Fibroblast of villous mesenchyme (primary cell): ENCODE measurements around the gene PRDM15. TPM values are rescaled to one million over a fixed set of nuclear protein-coding genes. Genes with fewer than 3 reads are reported as not detected.

Experiments
- DNase-seq: peaks from one replicate; pipeline ENCODE4 v3.0.0-alpha.2; 2010; ENCODE audit warnings: low read depth
- H3K4me3 ChIP-seq: 2 replicates; pipeline ENCODE4 v1.5.1; 2011; ENCODE audit warnings: low read depth, mild to moderate bottlenecking, low read length
- CTCF ChIP-seq: IDR thresholded peaks from 2 replicates; pipeline ENCODE4 v1.5.1; 2012; ENCODE audit warnings: low read depth, mild to moderate bottlenecking, low read length; ENCODE audit not compliant: insufficient read depth
- total RNA-seq: library from RNA; depleted of rRNA; stranded (reverse); fragments of >200 nt; gene quantifications from 2 replicates; pipeline ENCODE4 v1.2.3, GENCODE V29; 2012

PRDM15 gene
- total RNA-seq, 1 donor, result 5.2 TPM

- DNase-seq, result no peak
- TF ChIP-seq CTCF, result no peak
These were observed 116.4 kb downstream of the PRDM15 start for GRCh38 chr21:41762753-41763152.

DNA sequence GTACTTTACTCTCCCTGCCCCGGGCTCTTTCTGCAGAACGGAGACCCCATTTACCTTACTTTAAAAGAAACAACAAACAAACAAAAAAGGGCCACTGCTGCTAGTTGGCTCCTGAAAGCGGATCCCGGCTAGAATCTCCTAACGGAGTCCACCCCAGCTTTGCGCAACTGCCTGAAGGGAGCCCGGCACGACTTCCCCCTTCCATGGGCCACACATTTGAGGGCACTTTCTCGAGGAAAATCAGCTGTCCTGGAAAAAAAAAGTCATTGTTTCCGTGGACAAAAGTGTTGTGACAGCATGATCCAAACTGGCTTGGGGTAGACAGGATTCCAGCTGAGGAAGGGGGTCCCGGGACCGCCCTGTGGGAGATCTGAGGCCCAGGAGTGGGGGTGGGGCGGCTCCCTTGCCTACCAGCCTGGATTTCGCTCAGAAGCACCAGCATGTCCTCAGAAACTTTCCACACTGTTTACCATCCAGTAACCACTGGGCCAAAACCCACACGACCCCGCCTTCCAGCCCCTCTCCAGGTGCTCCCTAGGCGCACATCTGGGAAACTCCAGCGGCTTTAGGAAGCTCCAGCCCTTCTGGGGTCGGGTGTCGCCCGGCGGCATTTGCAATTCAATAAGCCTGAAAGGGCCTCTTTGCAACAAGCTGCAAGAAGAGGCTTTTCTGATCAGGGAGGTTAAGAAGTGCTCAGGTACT, 117.1 kb downstream of the PRDM15 start:
- no peak for TF ChIP-seq CTCF
- no peak for DNase-seq
- no peak overlapping the region for H3K4me3 ChIP-seq

More at GRCh38 chr21:41762753-41763152, 116.4 kb downstream of the PRDM15 start:
- no peak overlapping the region for H3K4me3 ChIP-seq

DNA sequence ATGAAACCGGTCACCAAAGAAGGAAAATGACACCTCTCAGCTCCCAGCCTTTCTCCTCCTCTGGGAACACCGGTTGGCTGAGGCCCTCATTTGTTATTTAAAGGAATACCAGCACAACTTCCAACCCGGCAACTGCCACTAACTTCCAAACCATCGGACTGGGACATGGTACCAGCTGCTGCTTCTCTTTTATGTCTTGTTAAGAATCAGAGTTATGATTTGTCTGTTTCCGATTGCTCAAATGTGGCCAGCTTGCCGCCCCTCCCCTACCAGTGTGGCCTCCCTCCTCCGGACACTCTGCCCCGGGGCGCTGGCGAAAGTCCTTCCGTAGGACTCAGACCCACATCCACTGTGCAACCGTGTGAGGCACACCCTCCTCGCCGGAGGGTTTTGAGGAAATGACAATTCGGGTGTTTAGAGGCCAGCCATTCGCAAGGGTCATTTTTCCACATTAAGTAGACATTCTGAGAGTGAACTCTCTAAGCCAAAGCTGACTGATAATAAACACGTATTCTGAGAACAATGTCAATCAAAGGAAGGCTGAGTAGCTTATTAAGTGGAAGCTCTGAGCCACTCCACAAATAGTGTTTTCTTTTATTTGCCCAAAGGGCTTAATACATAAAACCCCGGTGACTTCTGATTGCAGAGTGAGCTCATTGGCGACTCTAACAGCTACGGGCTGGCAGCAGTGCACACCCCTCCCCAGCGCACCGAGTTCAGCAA, 117.8 kb downstream of the PRDM15 start:
- no peak overlapping the region for H3K4me3 ChIP-seq
- DNase-seq, result no peak
- TF ChIP-seq CTCF, result no peak

- DNase-seq, result no peak
- no peak for TF ChIP-seq CTCF
- no peak overlapping the region for H3K4me3 ChIP-seq
These were observed 118.7 kb downstream of the PRDM15 start for GRCh38 chr21:41760411-41760810.

- no peak for DNase-seq
- no peak overlapping the region for H3K4me3 ChIP-seq
- no peak for TF ChIP-seq CTCF
These were observed 119.2 kb downstream of the PRDM15 start for GRCh38 chr21:41759926-41760325.

- TF ChIP-seq CTCF, result no peak
- no peak for DNase-seq
- no peak overlapping the region for H3K4me3 ChIP-seq
These were observed 119.8 kb downstream of the PRDM15 start for GRCh38 chr21:41759214-41759840.
